ENCODE data around the gene IRF2BP1. TPM values are rescaled to one million over a fixed set of nuclear protein-coding genes. Genes with fewer than 3 reads are reported as not detected.

IRF2BP1 gene
- total RNA-seq, 2 experiments from 2014 or later: 17.5 to 19.1 TPM

DNA sequence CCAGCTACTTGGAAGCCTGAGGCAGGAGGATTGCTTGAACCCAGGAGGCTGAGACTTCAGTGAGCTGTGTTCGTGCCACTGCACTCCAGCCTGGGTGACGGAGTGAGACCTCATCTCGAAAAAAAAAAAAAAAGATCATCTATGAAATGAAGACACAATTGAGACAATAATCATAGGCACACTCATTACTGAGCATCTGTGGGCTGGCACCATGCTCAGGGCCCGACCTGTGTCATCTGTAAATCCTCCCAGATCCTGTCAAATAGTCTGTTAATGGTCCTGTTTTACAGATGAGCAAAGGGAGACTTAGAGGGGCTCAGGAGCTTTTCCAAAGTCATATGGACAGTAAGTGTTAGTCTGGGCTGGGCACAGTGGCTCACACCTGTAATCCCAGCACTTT, 32.8 kb upstream of the IRF2BP1 start:
- H3K4me1 Mint-ChIP-seq: peaks cover 44% of the 10 kb centered on the region
- H3K36me3 Mint-ChIP-seq (ENCODE audit: low read depth): no peaks in the 10 kb centered on the region
- ChIA-PET CTCF (interaction anchor here (0.8 to 1.6 kb wide), 2 partner anchors 9 to 10 kb away, joined by 3 to 4 read pairs; no protein-coding TSS in a partner anchor), POLR2A (no interaction called here)
- no peak for DNase-seq
- no peak overlapping the region for H3K4me3 Mint-ChIP-seq
- H3K27me3 Mint-ChIP-seq: peaks cover 4% of the 10 kb centered on the region
- no peaks in the 10 kb centered on the region for H3K9me3 Mint-ChIP-seq
- H3K27ac Mint-ChIP-seq: peak overlapping the region; percentile 64

DNA sequence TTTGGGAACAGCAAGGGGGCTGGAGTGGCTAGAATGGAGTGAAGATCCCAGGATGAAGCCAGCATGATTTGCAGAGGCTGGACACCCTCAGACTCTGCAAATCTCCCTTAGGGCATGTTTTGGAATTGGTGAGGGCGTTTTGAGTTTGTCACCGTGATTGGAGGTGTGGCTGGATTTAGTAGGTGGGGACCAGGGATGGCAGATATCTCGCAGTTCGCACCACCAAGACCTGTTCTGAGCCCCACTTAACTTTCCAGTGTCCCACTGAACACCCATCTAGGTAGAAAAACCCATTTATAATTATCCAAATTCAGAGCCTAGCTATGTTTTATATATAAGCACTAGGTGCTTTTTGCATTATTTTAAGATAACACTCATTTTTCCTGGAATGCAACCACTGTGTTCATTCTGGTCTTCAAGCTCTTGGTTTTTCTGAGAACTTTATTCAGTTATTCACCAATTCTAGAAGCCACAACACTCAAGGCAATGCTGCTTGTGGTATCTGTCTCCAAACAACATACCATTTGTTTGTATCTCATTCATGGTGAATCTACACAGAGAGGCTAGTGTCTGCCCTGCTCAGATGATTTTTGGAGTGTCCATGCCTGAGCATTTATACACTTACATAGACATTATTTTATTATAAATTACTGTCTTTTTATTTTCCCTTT, 31.6 kb upstream of the IRF2BP1 start:
- peaks cover 44% of the 10 kb centered on the region for H3K4me1 Mint-ChIP-seq
- DNase-seq: peak; percentile 47
- POLR2A ChIA-PET: interaction anchor here (0.6 kb wide), 1 partner anchor 101 kb away, joined by 3 read pairs; no protein-coding TSS in a partner anchor
- H3K9me3 Mint-ChIP-seq: no peaks in the 10 kb centered on the region
- peak overlapping the region; percentile 85 for H3K27ac Mint-ChIP-seq
- CTCF ChIA-PET: interaction anchor here (0.8 to 2.2 kb wide), 2 partner anchors 10 to 14 kb away, joined by 3 to 6 read pairs; no protein-coding TSS in a partner anchor
- H3K4me3 Mint-ChIP-seq: peak overlapping the region; percentile 41
- peaks cover 7% of the 10 kb centered on the region for H3K27me3 Mint-ChIP-seq
- H3K36me3 Mint-ChIP-seq (ENCODE audit: low read depth): no peaks in the 10 kb centered on the region

DNA sequence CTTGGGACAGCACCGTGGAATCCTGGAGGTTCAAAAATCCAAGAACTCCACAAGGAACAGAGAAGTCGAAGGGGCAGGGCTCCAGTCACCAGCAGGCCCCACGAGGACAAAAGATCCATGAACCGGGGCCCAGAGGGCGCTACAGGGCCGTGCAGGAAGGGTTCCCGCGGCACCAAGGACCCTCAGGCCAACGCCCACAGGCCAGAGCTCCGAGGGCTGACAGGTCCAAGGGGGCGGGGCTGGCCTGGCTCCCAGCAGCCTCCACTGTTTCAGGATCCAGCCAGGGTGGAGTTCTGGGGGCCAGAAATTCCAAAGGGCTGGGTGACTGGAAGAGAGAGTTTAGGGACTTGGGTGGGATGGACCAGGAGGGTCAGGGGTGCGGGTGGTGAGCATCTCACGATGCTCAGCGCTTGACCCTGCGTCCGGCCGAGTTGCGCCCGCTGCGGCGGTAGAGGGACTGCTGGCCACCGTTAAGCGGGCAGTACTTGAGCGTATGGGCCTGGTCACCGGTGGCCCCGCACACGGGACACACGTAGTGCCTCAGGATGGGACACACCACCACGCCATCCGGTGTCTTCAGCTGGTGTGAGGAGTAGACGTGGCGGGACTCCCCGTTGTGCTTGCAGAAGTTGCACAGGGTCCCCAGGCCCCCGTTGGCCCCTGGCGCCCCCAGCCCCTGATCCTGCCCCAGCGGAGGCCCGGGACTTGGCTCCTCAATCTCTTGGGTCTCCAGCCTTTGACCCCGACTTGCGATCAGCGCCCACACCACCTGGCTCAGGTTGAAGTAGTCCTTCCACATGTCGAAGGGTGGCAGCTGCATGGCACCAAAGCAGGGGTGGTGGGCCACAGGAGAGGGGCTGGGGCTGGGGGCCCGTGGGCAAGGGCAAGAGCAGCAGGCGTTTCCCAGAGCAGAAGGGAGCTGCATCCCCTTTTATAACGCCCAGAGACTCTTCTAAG, 28.2 kb upstream of the IRF2BP1 start, which contains the start of gene NANOS2:
TSS of gene NANOS2 (minus strand) at position 905 of the 957 bp plus-strand sequence. CDS start at position 820, 85 bp downstream.
- ChIA-PET POLR2A (no interaction called here), CTCF (no interaction called here)
- Mint-ChIP-seq H3K4me3 (no peak within 1 kb of the TSS), H3K9me3 (no peaks in the 10 kb centered on the region), H3K4me1 (peaks cover 24% of the 10 kb centered on the region), H3K27me3 (peaks cover 5% of the 10 kb centered on the region), H3K27ac (peak within 1 kb of the TSS; percentile 31), H3K36me3 (ENCODE audit: low read depth) (no peaks in the 10 kb centered on the region)
- DNase-seq: no peak

DNA sequence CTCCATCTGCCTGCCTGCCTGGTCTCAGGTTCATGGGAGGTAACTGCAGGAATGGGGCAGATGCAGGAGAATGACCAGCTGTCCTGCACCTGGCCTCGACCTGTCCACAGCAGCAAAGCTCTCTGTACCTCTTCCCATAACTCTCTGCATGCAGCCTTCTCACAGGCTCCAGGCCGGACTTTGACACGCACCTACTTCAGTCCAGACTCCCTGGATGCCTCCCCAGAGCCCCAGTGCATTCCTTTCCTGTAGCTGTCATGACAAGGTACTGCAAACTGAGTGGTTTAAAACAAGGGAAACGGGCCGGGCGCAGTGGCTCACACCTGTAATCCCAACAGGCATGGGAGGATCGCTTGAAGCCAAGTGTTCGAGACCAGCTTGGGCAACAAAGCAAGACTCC, 25.4 kb upstream of the IRF2BP1 start:
- no peak for DNase-seq
- ChIA-PET CTCF (no interaction called here), POLR2A (no interaction called here)
- no peaks in the 10 kb centered on the region for H3K9me3 Mint-ChIP-seq
- H3K4me1 Mint-ChIP-seq: peaks cover 6% of the 10 kb centered on the region
- peak overlapping the region; percentile 16 for H3K27ac Mint-ChIP-seq
- H3K36me3 Mint-ChIP-seq (ENCODE audit: low read depth): no peaks in the 10 kb centered on the region
- H3K4me3 Mint-ChIP-seq: no peak overlapping the region
- H3K27me3 Mint-ChIP-seq: peaks cover 5% of the 10 kb centered on the region

DNA sequence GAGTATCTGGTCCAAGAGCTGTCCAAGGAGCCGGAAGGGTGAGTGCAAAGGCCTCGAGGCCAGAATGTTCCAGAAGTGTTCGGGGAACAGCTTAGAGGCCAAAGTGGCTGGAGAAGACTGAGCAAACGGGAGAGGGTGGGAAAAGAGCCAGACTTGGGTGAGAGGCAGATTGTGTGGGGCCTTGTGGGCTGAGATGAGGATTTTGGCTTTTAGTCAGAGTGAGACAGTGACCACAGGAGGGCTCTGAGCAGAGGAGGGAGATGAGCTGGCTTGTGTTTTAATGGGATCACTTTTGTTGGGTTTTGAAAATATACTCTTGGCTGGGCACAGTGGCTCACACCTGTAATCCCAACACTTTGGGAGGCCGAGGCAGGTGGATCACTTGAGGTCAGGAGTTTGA, 23.0 kb upstream of the IRF2BP1 start:
- H3K27ac Mint-ChIP-seq: no peak overlapping the region
- H3K9me3 Mint-ChIP-seq: no peaks in the 10 kb centered on the region
- no peaks in the 10 kb centered on the region for H3K36me3 Mint-ChIP-seq (ENCODE audit: low read depth)
- H3K27me3 Mint-ChIP-seq: peaks cover 7% of the 10 kb centered on the region
- H3K4me3 Mint-ChIP-seq: no peak overlapping the region
- ChIA-PET POLR2A (no interaction called here), CTCF (interaction anchor here (1.5 kb wide), 1 partner anchor 11 kb away, joined by 4 read pairs; no protein-coding TSS in a partner anchor)
- peaks cover 7% of the 10 kb centered on the region for H3K4me1 Mint-ChIP-seq
- no peak for DNase-seq

DNA sequence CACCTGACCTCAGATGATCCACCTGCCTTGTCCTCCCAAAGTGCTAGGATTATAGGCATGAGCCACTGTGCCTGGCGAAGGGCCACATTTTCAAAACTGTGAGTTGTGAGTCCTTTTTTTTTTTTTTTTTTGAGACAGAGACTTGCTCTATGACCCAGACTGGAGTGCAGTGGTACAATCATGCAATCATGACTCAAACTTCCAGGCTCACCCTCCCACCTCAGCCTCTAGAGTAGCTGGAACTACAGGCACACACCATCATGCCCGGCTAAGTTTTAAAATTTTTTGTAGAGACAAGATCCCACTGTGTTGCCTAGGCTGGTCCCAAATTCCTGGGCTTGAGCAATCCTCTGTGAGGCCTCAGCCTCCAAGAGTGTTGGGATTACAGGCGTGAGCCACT, 20.3 kb upstream of the IRF2BP1 start:
- Mint-ChIP-seq H3K36me3 (ENCODE audit: low read depth) (no peaks in the 10 kb centered on the region), H3K4me1 (peaks cover 18% of the 10 kb centered on the region), H3K9me3 (no peaks in the 10 kb centered on the region), H3K27ac (no peak overlapping the region), H3K27me3 (peaks cover 4% of the 10 kb centered on the region), H3K4me3 (no peak overlapping the region)
- ChIA-PET CTCF (no interaction called here), POLR2A (no interaction called here)
- no peak for DNase-seq

DNA sequence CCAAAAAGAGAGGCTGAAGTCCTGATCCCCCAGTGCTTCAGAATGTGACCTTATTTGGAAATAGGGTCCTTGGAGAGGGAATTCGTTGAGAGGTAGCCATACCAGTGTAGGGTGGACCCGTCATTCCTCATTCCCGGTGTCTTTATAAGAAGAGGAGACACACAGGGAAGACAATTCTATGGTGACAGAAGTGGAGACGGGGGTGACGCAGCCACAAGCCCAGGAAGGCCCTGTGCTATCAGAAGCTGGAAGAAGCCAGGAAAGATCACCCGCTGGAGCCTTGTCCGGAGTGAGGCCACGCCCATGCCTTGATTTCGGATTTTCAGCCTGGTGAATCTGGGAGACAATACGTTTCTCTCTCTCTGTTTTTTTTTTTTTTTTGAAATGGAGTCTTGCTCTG, 19.1 kb upstream of the IRF2BP1 start:
- no peak overlapping the region for H3K4me3 Mint-ChIP-seq
- no peak overlapping the region for H3K27ac Mint-ChIP-seq
- CTCF ChIA-PET: no interaction called here
- H3K4me1 Mint-ChIP-seq: peaks cover 28% of the 10 kb centered on the region
- no peaks in the 10 kb centered on the region for H3K9me3 Mint-ChIP-seq
- no peak for DNase-seq
- peaks cover 3% of the 10 kb centered on the region for H3K27me3 Mint-ChIP-seq
- POLR2A ChIA-PET: no interaction called here
- H3K36me3 Mint-ChIP-seq (ENCODE audit: low read depth): peaks cover 8% of the 10 kb centered on the region

DNA sequence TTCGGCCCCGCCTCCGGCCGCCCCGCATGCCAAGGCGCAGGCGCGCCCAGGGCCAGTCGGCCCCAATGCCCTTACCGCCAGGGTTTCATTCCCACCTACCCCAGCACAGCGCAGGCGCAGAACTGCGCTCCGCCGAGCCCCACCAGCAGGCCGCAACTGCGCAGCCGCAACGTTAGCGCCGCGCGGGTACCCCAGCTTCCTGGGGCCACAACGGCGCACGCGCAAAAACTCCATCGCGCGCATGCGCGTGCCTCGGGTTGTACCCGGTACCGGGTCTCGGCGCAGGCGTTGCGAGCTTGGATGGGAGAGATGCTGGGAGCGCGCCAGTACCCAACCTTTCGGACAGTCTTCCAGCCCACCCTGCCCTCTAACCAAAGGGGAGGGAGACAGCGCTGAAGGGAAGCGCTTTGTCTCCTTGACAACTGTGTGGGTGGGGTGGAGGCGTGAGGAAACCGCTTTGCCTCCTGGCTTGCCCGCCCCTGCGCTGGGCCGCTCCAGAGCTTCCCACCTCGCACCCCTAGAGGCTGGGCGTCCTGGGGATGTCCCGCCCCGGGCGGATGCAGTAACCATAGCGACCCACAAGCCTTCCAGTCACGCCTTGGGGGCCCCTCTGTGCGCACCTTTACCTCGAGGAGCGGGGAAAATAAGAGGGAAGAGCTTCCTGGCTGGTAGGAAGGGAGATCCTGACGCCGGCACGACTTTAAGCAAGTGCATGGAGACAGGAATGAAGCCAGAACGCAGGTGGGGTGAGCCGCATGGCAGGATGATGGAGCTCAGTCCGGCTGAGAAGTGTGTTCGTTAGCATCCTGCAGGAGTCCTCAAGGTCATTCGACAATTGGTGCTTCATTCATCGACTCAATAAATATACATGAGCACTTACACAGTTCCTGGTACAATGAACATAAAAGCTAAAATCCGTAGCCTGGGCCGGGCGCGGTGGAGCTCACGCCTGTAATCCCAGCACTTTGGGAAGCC, 17.0 kb upstream of the IRF2BP1 start:
- Mint-ChIP-seq H3K27me3 (peaks cover 3% of the 10 kb centered on the region), H3K36me3 (ENCODE audit: low read depth) (peaks cover 21% of the 10 kb centered on the region), H3K4me1 (peaks cover 25% of the 10 kb centered on the region), H3K9me3 (no peaks in the 10 kb centered on the region), H3K27ac (peak overlapping the region; percentile 89), H3K4me3 (peak overlapping the region; percentile 89)
- ChIA-PET CTCF (interaction anchor here (0.6 to 2.4 kb wide), 8 partner anchors 11 to 134 kb away, joined by 3 to 9 read pairs (median 4); partner anchors contain the start of genes FOXA3, SIX5 and SYMPK), POLR2A (interaction anchor here (0.9 to 1.1 kb wide), 2 partner anchors 17 to 93 kb away, joined by 3 to 4 read pairs; partner anchors contain the start of genes CCDC61 and IRF2BP1)
- DNase-seq: peak; percentile 99

DNA sequence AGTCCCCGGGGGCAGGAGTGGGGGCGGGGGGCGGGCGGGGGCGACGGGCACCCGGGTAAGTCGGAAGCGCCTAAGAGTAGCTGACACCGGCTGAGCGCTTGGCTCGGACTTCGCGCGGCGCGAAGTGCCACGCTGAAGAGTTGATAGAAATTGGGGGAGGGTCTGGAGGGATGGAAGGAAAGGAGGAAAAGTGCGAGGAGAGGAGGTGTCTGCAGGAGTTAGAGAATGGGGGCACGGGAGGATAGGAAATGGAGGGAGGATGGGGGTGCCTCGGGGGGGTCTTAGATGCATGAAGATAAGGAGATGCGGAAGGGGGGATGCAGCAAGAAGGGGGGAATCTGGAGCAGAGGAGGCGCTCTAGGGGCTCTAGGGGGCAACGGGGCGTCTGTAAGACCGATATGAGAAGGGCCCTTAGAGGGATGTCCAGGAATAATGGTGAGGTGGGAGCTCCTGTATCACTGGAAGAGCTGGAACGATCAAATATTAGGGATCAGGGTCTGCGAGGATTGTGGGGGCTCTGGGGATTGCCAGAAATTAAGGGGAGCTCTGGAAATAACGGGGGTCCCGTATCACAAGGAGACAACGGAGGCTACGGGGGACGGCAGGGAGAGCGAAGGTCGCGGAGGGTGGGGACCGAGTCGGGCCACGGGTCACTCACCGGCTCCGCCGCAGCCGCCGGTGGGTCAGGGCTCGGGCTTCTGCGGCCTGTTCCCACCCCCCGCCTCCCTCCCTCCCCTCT, 16.1 kb upstream of the IRF2BP1 start, which contains the start of gene MYPOP:
TSS of gene MYPOP (minus strand) at position 702 of the 739 bp plus-strand sequence. CDS start 840 bp downstream, outside the sequence.
- ChIA-PET POLR2A (interaction anchor here (0.9 to 1.1 kb wide), 2 partner anchors 16 to 94 kb away, joined by 3 to 4 read pairs; partner anchors contain the start of genes CCDC61 and IRF2BP1), CTCF (interaction anchor here (0.7 to 2.4 kb wide), 8 partner anchors 11 to 721 kb away, joined by 4 to 6 read pairs (median 4); partner anchors contain the start of genes FOXA3 and SYMPK)
- H3K27me3 Mint-ChIP-seq: peaks cover 3% of the 10 kb centered on the region
- H3K9me3 Mint-ChIP-seq: no peaks in the 10 kb centered on the region
- H3K36me3 Mint-ChIP-seq (ENCODE audit: low read depth): peaks cover 21% of the 10 kb centered on the region
- DNase-seq: no peak
- H3K27ac Mint-ChIP-seq: peak within 1 kb of the TSS; percentile 89
- H3K4me1 Mint-ChIP-seq: peaks cover 25% of the 10 kb centered on the region
- H3K4me3 Mint-ChIP-seq: peak within 1 kb of the TSS; percentile 89

DNA sequence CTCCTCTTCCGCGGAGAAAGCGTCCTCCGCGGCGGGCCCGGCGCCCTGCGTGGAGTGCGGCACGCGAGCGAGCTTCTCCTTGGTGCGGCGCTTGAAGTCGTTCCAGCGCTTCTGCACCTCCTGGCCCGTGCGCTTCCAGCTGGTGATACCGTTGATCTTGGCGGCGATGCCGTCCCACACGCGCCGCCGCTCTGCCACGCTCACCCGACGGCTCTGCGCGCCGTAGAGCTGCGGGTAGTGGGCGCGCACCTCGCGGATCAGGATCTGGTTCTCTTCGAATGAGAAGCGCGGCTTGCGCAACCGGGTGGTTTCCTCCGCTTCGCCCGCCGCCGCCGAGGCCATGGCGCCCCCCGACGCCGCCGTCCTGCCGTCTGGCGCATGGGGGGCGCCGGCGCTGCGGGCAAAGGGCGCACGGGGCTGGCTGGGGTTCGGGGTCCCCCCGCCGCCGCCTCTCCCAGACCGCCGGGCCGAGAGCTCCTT, 15.5 kb upstream of the IRF2BP1 start:
- peaks cover 21% of the 10 kb centered on the region for H3K36me3 Mint-ChIP-seq (ENCODE audit: low read depth)
- ChIA-PET CTCF (interaction anchor here (0.8 to 2.4 kb wide), 5 partner anchors 9 to 722 kb away, joined by 3 to 6 read pairs (median 5); no protein-coding TSS in a partner anchor), POLR2A (no interaction called here)
- peak; percentile 27 for DNase-seq
- peaks cover 25% of the 10 kb centered on the region for H3K4me1 Mint-ChIP-seq
- H3K9me3 Mint-ChIP-seq: no peaks in the 10 kb centered on the region
- peaks cover 3% of the 10 kb centered on the region for H3K27me3 Mint-ChIP-seq
- no peak overlapping the region for H3K27ac Mint-ChIP-seq
- H3K4me3 Mint-ChIP-seq: peak overlapping the region; percentile 65

DNA sequence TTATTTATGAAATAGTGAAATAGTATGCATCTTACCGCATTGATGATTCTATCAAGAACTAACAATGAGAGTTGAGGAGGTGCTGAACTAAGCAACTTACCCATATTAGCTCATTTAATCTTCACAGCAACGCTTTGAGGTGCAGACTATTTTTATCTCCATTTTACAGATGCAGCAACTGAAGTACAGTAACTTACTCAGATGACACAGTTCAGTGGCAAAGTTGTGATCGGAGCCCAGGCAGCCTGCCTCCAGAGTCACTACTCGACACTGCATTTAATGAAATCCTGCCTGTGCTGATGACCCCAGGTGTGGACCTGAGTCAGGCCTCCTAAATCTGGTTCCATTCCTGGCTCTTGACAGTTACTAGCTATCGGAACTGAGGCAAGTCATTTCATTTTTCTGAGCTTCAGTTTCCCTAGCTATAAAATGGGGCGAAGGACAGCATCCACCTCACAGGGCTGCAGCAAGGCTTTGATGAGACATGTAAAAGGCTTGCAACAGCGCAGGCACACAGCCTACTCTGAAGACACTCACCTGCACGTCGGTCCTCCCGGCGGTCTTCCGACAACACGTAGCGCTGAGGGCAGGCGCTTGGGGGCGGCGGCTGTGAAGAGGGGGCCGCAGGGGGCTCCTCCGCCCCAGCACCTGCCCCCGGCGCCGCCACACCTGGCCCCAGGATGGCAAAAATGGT, 14.9 kb upstream of the IRF2BP1 start:
- no peak for DNase-seq
- Mint-ChIP-seq H3K36me3 (ENCODE audit: low read depth) (peaks cover 21% of the 10 kb centered on the region), H3K4me3 (peak overlapping the region; percentile 65), H3K27ac (no peak overlapping the region), H3K27me3 (peaks cover 3% of the 10 kb centered on the region), H3K4me1 (peaks cover 25% of the 10 kb centered on the region), H3K9me3 (no peaks in the 10 kb centered on the region)
- ChIA-PET CTCF (interaction anchor here (0.9 to 1.6 kb wide), 5 partner anchors 8 to 84 kb away, joined by 3 to 6 read pairs (median 4); partner anchors contain the start of genes FOXA3 and IRF2BP1), POLR2A (no interaction called here)
